Neural cell (in vitro differentiated cells): ENCODE measurements around the gene HIP1. TPM values are rescaled to one million over a fixed set of nuclear protein-coding genes. Genes with fewer than 3 reads are reported as not detected.

Experiments
- H2AFZ ChIP-seq: fragments of 200-600, 300-800 bp; sonication (generic), shearing (Covaris generic); 2 replicates; pipeline ENCODE4 v1.6.0; 2014; ENCODE audit warnings: low read depth, mild to moderate bottlenecking, antibody characterized with exemption, low read length, moderate library complexity
- H3F3A ChIP-seq: fragments of 200-600 bp; shearing (Covaris generic); 2 replicates; pipeline ENCODE4 v1.6.1; 2016; ENCODE audit warnings: mild to moderate bottlenecking, moderate library complexity, mixed read lengths, antibody characterized with exemption, low read length; ENCODE audit not compliant: insufficient read depth, poor library complexity, severe bottlenecking
- H3K27ac ChIP-seq: fragments of 200-600, 300-800 bp; sonication (generic), shearing (Covaris generic); 2 replicates; pipeline ENCODE4 v1.5.1; 2014; ENCODE audit warnings: mild to moderate bottlenecking, low read length, moderate library complexity
- H3K27me3 ChIP-seq: fragments of 300-800, 200-600 bp; sonication (generic), shearing (Covaris generic); 2 replicates; pipeline ENCODE4 v1.6.0; 2014; ENCODE audit warnings: mild to moderate bottlenecking, low read depth, low read length, moderate library complexity; ENCODE audit not compliant: insufficient read depth
- H3K36me3 ChIP-seq: fragments of 300-800, 200-600 bp; sonication (generic), shearing (Covaris generic); 2 replicates; pipeline ENCODE4 v1.5.1; 2014; ENCODE audit warnings: mild to moderate bottlenecking, antibody characterized with exemption, low read length, moderate library complexity; ENCODE audit not compliant: insufficient read depth
- H3K4me2 ChIP-seq: fragments of 300-800, 200-600 bp; sonication (generic), shearing (Covaris generic); 2 replicates; pipeline ENCODE4 v1.6.0; 2014; ENCODE audit warnings: mild to moderate bottlenecking, low read length
- H3K4me3 ChIP-seq: fragments of 300-800, 200-600 bp; sonication (generic), shearing (Covaris generic); 2 replicates; pipeline ENCODE4 v1.5.1; 2014; ENCODE audit warnings: mild to moderate bottlenecking, low read length, moderate library complexity
- H3K79me2 ChIP-seq: fragments of 200-600 bp; shearing (Covaris generic); replicated peaks from 2 replicates; pipeline ENCODE4 v1.6.0; 2014; ENCODE audit warnings: mild to moderate bottlenecking, low read length, moderate library complexity; ENCODE audit not compliant: insufficient read depth
- H3K9ac ChIP-seq: fragments of 300-800, 200-600 bp; sonication (generic), shearing (Covaris generic); 2 replicates; pipeline ENCODE4 v1.6.1; 2016; ENCODE audit warnings: mild to moderate bottlenecking, low read length, mixed read lengths
- H3K9me2 ChIP-seq: fragments of 200-600 bp; shearing (Covaris generic); 2 replicates; pipeline ENCODE4 v1.6.1; 2016; ENCODE audit warnings: mild to moderate bottlenecking, low read length, mixed read lengths; ENCODE audit not compliant: insufficient read depth
- H3K9me3 ChIP-seq: fragments of 200-600, 300-800 bp; sonication (generic), shearing (Covaris generic); 2 replicates; pipeline ENCODE4 v1.6.1; 2016; ENCODE audit warnings: mild to moderate bottlenecking, mixed run types, low read length, moderate library complexity, mixed read lengths
- H4K20me1 ChIP-seq: fragments of 200-600 bp; shearing (Covaris generic); 2 replicates; pipeline ENCODE4 v1.6.1; 2016; ENCODE audit warnings: mild to moderate bottlenecking, mixed run types; ENCODE audit not compliant: insufficient read depth
- EP300 ChIP-seq: fragments of 450-650 bp; conservative IDR thresholded peaks from 2 replicates; pipeline ENCODE4 v1.6.1; 2014; ENCODE audit warnings: antibody characterized with exemption, mild to moderate bottlenecking, moderate library complexity; ENCODE audit not compliant: poor library complexity, severe bottlenecking
- EZH2 ChIP-seq: fragments of 200-600, 300-800 bp; shearing (Covaris generic), sonication (generic); IDR thresholded peaks from 2 replicates; pipeline ENCODE4 v1.6.1; 2014; ENCODE audit warnings: antibody characterized with exemption, low read length, borderline replicate concordance, mild to moderate bottlenecking; ENCODE audit not compliant: insufficient read depth, poor library complexity, severe bottlenecking
- MXI1 ChIP-seq: fragments of 450-650 bp; conservative IDR thresholded peaks from 2 replicates; pipeline ENCODE4 v1.6.1; 2014; ENCODE audit warnings: antibody characterized with exemption, mild to moderate bottlenecking; ENCODE audit not compliant: poor library complexity, severe bottlenecking
- POLR2AphosphoS5 ChIP-seq: IDR thresholded peaks from 2 replicates; pipeline ENCODE4 v1.6.1; 2012
- RAD21 ChIP-seq: fragments of 450-650 bp; conservative IDR thresholded peaks from 2 replicates; pipeline ENCODE4 v1.6.1; 2014; ENCODE audit warnings: antibody characterized with exemption, mild to moderate bottlenecking, moderate library complexity
- SMC3 ChIP-seq: fragments of 450-650 bp; conservative IDR thresholded peaks from 2 replicates; pipeline ENCODE4 v1.6.1; 2014; ENCODE audit warnings: antibody characterized with exemption, mild to moderate bottlenecking, moderate library complexity; ENCODE audit not compliant: poor library complexity
- TAF1 ChIP-seq: IDR thresholded peaks from 2 replicates; pipeline ENCODE4 v1.6.1; 2012; ENCODE audit warnings: low read depth
- polyA plus RNA-seq: library from polyadenylated mRNA; depleted of rRNA; stranded (reverse); fragments of >200 nt; gene quantifications from 2 replicates; pipeline ENCODE4 v1.2.3, GENCODE V29; 2014
- TF ChIP-seq, protein P1 (sequence below): IDR thresholded peaks from 2 replicates; pipeline ENCODE4 v1.6.1; 2012; ENCODE audit warnings: borderline replicate concordance
- TF ChIP-seq, protein P2 (sequence below): fragments of 450-650 bp; IDR thresholded peaks from 2 replicates; pipeline ENCODE4 v1.5.1; 2014; ENCODE audit warnings: antibody characterized with exemption, mild to moderate bottlenecking, moderate library complexity; ENCODE audit not compliant: poor library complexity, severe bottlenecking

HIP1 gene
- polyA plus RNA-seq, 1 donor from 2014 or later = 12.9 TPM

DNA sequence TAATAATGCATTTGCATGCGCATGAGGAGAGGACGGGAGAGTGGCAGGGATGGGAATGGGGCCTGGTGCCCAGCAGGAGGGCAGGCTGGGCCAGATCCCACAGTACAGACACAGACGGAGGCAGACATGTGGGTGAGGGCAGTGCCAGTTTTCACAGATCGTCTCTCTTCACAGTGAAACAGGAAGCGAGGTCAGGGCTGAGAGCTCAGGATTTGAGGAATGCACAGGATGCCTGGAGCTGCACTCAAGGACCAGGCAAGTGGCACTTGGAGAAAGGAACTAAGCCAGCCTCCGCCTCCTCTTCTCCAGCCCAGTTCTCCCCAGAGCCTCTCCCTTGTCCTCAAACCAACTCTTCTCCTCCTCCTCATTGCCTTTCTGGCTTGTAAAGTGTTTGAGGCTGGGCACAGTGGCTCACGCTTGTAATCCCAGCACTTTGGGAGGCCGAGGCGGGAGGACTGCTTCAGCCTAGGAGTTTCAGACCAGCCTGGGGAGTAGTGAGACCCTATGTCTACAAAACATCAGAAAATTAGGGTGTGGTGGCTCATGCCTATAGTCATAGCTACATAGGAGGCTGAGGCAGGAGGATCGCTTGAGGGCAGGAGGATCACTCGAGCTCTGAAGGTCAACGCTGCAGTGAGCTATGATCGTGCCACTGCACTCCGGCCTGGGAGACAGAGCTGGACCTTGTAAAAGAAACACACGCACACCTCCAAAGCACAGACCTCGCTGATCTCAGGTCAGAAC, 115.2 kb downstream of the HIP1 start:
- H4K20me1 ChIP-seq = no peaks in the 10 kb centered on the region
- H3K36me3 ChIP-seq = no peaks in the 10 kb centered on the region
- H3K27ac ChIP-seq = no peak overlapping the region
- H3K79me2 ChIP-seq = peaks cover 3% of the 10 kb centered on the region
- H3K9me2 ChIP-seq = no peaks in the 10 kb centered on the region
- no peak overlapping the region for H3K9ac ChIP-seq
- H3K4me3 ChIP-seq = no peak overlapping the region
- no peak overlapping the region for H3K4me2 ChIP-seq
- TF ChIP-seq TAF1 = no peak
- TF ChIP-seq RAD21 = no peak
- TF ChIP-seq EZH2 = no peak
- TF ChIP-seq POLR2AphosphoS5 = no peak
- TF ChIP-seq, protein P1, sequence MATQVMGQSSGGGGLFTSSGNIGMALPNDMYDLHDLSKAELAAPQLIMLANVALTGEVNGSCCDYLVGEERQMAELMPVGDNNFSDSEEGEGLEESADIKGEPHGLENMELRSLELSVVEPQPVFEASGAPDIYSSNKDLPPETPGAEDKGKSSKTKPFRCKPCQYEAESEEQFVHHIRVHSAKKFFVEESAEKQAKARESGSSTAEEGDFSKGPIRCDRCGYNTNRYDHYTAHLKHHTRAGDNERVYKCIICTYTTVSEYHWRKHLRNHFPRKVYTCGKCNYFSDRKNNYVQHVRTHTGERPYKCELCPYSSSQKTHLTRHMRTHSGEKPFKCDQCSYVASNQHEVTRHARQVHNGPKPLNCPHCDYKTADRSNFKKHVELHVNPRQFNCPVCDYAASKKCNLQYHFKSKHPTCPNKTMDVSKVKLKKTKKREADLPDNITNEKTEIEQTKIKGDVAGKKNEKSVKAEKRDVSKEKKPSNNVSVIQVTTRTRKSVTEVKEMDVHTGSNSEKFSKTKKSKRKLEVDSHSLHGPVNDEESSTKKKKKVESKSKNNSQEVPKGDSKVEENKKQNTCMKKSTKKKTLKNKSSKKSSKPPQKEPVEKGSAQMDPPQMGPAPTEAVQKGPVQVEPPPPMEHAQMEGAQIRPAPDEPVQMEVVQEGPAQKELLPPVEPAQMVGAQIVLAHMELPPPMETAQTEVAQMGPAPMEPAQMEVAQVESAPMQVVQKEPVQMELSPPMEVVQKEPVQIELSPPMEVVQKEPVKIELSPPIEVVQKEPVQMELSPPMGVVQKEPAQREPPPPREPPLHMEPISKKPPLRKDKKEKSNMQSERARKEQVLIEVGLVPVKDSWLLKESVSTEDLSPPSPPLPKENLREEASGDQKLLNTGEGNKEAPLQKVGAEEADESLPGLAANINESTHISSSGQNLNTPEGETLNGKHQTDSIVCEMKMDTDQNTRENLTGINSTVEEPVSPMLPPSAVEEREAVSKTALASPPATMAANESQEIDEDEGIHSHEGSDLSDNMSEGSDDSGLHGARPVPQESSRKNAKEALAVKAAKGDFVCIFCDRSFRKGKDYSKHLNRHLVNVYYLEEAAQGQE = no peak
- no peak for TF ChIP-seq SMC3
- H2AFZ ChIP-seq = no peak overlapping the region
- no peaks in the 10 kb centered on the region for H3F3A ChIP-seq
- no peaks in the 10 kb centered on the region for H3K9me3 ChIP-seq
- H3K27me3 ChIP-seq = no peaks in the 10 kb centered on the region

DNA sequence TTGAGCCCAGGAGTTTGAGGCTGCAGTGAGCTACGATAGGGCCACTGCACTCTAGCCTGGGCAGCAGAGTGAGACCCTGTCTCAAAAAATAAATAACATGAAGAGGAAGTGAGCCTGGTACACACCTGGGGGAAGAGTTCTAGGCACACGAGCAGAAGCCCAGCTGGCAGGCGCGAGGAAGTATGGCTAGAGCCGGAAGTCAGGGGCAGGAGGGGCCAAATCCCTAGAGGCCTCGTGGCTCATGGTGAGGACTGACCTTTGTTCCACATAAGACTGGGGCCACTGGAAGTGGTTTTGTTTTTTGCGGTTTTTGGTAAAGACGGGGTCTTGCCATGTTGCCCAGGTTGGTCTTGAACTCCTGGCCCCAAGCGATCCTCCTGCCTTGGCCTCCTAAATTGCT, 117.6 kb downstream of the HIP1 start:
- H3F3A ChIP-seq = no peaks in the 10 kb centered on the region
- H2AFZ ChIP-seq = no peak overlapping the region
- no peak overlapping the region for H3K4me2 ChIP-seq
- H3K9ac ChIP-seq = no peak overlapping the region
- H3K27ac ChIP-seq = no peak overlapping the region
- H4K20me1 ChIP-seq = no peaks in the 10 kb centered on the region
- H3K79me2 ChIP-seq = no peaks in the 10 kb centered on the region
- TF ChIP-seq RAD21 (no peak), POLR2AphosphoS5 (no peak), EZH2 (no peak), TAF1 (no peak), EP300 (no peak), MXI1 (no peak), SMC3 (no peak)
- TF ChIP-seq, protein P2, sequence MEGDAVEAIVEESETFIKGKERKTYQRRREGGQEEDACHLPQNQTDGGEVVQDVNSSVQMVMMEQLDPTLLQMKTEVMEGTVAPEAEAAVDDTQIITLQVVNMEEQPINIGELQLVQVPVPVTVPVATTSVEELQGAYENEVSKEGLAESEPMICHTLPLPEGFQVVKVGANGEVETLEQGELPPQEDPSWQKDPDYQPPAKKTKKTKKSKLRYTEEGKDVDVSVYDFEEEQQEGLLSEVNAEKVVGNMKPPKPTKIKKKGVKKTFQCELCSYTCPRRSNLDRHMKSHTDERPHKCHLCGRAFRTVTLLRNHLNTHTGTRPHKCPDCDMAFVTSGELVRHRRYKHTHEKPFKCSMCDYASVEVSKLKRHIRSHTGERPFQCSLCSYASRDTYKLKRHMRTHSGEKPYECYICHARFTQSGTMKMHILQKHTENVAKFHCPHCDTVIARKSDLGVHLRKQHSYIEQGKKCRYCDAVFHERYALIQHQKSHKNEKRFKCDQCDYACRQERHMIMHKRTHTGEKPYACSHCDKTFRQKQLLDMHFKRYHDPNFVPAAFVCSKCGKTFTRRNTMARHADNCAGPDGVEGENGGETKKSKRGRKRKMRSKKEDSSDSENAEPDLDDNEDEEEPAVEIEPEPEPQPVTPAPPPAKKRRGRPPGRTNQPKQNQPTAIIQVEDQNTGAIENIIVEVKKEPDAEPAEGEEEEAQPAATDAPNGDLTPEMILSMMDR = no peak
- TF ChIP-seq, protein P1 = no peak
- no peaks in the 10 kb centered on the region for H3K9me3 ChIP-seq
- no peak overlapping the region for H3K4me3 ChIP-seq
- H3K27me3 ChIP-seq = no peaks in the 10 kb centered on the region
- no peaks in the 10 kb centered on the region for H3K36me3 ChIP-seq
- H3K9me2 ChIP-seq = no peaks in the 10 kb centered on the region
